T-helper 1 cell treated with Interleukin-12 subunit alpha and Interleukin-12 subunit beta and Interleukin-4 antibody, amounts not matched to agents 30 μg/mL and 1 μg/mL, for 36 hours (primary cell): ENCODE results near the gene WDR35.
"Not testable (repeated sequence)": the region's sequence is repeated elsewhere in the genome, so short reads cannot be mapped to it uniquely, and the experiment has no call there.

Experiments
- H3K27ac Mint-ChIP-seq: one replicate; pipeline ENCODE4 v1.8.0; 2021; ENCODE audit warnings: mild to moderate bottlenecking, mixed read lengths
- H3K27me3 Mint-ChIP-seq: one replicate; pipeline ENCODE4 v1.8.0; 2021; ENCODE audit warnings: low read depth, mixed read lengths
- H3K36me3 Mint-ChIP-seq: one replicate; pipeline ENCODE4 v1.8.0; 2021; ENCODE audit warnings: low read depth, mixed read lengths
- H3K4me1 Mint-ChIP-seq: one replicate; pipeline ENCODE4 v1.8.0; 2021; ENCODE audit warnings: low read depth, mixed read lengths
- H3K4me3 Mint-ChIP-seq: one replicate; pipeline ENCODE4 v1.8.0; 2021; ENCODE audit warnings: mild to moderate bottlenecking, moderate library complexity, mixed read lengths
- H3K9me3 Mint-ChIP-seq: one replicate; pipeline ENCODE4 v1.8.0; 2021; ENCODE audit warnings: mixed read lengths

The WDR35 gene

GRCh38 chr2:19881908-19882265, 108.0 kb downstream of the WDR35 start:
- Mint-ChIP-seq H3K4me1 (no peaks in the 10 kb centered on the region), H3K27ac (no peak overlapping the region), H3K27me3 (no peaks in the 10 kb centered on the region), H3K4me3 (no peak overlapping the region), H3K36me3 (peaks cover 4% of the 10 kb centered on the region), H3K9me3 (no peaks in the 10 kb centered on the region)

- H3K27ac Mint-ChIP-seq: no peak overlapping the region
- no peaks in the 10 kb centered on the region for H3K27me3 Mint-ChIP-seq
- peaks cover 7% of the 10 kb centered on the region for H3K36me3 Mint-ChIP-seq
- no peaks in the 10 kb centered on the region for H3K4me1 Mint-ChIP-seq
- H3K4me3 Mint-ChIP-seq: no peak overlapping the region
- H3K9me3 Mint-ChIP-seq: no peaks in the 10 kb centered on the region
Observed at GRCh38 chr2:19881221-19881907, 108.5 kb downstream of the WDR35 start.

GRCh38 chr2:19880191-19880590, 109.7 kb downstream of the WDR35 start:
- H3K36me3 Mint-ChIP-seq, H3K9me3 Mint-ChIP-seq, H3K4me3 Mint-ChIP-seq, H3K4me1 Mint-ChIP-seq, H3K27me3 Mint-ChIP-seq, H3K27ac Mint-ChIP-seq: not testable (repeated sequence)

- no peaks in the 10 kb centered on the region for H3K27me3 Mint-ChIP-seq
- no peak overlapping the region for H3K27ac Mint-ChIP-seq
- H3K4me1 Mint-ChIP-seq: no peaks in the 10 kb centered on the region
- peaks cover 11% of the 10 kb centered on the region for H3K36me3 Mint-ChIP-seq
- H3K9me3 Mint-ChIP-seq: no peaks in the 10 kb centered on the region
- no peak overlapping the region for H3K4me3 Mint-ChIP-seq
Observed at GRCh38 chr2:19879120-19879519, 110.8 kb downstream of the WDR35 start.

- Mint-ChIP-seq H3K36me3 (peaks cover 13% of the 10 kb centered on the region), H3K9me3 (no peaks in the 10 kb centered on the region), H3K4me3 (no peak overlapping the region), H3K27ac (no peak overlapping the region), H3K27me3 (no peaks in the 10 kb centered on the region), H3K4me1 (no peaks in the 10 kb centered on the region)
Observed at GRCh38 chr2:19878268-19879046, 111.4 kb downstream of the WDR35 start.

GRCh38 chr2:19876751-19877150, 113.2 kb downstream of the WDR35 start:
- peaks cover 16% of the 10 kb centered on the region for H3K36me3 Mint-ChIP-seq
- H3K4me3 Mint-ChIP-seq: no peak overlapping the region
- no peaks in the 10 kb centered on the region for H3K4me1 Mint-ChIP-seq

GRCh38 chr2:19875280-19875679, 114.6 kb downstream of the WDR35 start:
- Mint-ChIP-seq H3K4me1 (no peaks in the 10 kb centered on the region), H3K36me3 (peaks cover 20% of the 10 kb centered on the region), H3K27ac (no peak overlapping the region)

More at GRCh38 chr2:19876751-19877150, 113.2 kb downstream of the WDR35 start:
- Mint-ChIP-seq H3K27me3 (no peaks in the 10 kb centered on the region), H3K9me3 (no peaks in the 10 kb centered on the region), H3K27ac (no peak overlapping the region)

GRCh38 chr2:19874726-19875125, 115.2 kb downstream of the WDR35 start:
- Mint-ChIP-seq H3K36me3 (peaks cover 20% of the 10 kb centered on the region), H3K4me1 (peaks cover 1% of the 10 kb centered on the region), H3K4me3 (no peak overlapping the region), H3K9me3 (no peaks in the 10 kb centered on the region), H3K27me3 (no peaks in the 10 kb centered on the region), H3K27ac (no peak overlapping the region)

More at GRCh38 chr2:19875280-19875679, 114.6 kb downstream of the WDR35 start:
- H3K27me3 Mint-ChIP-seq: no peaks in the 10 kb centered on the region
- no peak overlapping the region for H3K4me3 Mint-ChIP-seq
- no peaks in the 10 kb centered on the region for H3K9me3 Mint-ChIP-seq

- H3K9me3 Mint-ChIP-seq: no peaks in the 10 kb centered on the region
- no peak overlapping the region for H3K4me3 Mint-ChIP-seq
- H3K27ac Mint-ChIP-seq: no peak overlapping the region
- H3K36me3 Mint-ChIP-seq: peaks cover 18% of the 10 kb centered on the region
- peaks cover 1% of the 10 kb centered on the region for H3K27me3 Mint-ChIP-seq
- H3K4me1 Mint-ChIP-seq: peaks cover 11% of the 10 kb centered on the region
Observed at GRCh38 chr2:19873014-19873413, 116.9 kb downstream of the WDR35 start.

- Mint-ChIP-seq H3K27me3 (peaks cover 7% of the 10 kb centered on the region), H3K27ac (no peak overlapping the region), H3K9me3 (no peaks in the 10 kb centered on the region), H3K4me1 (peaks cover 11% of the 10 kb centered on the region), H3K36me3 (peaks cover 18% of the 10 kb centered on the region), H3K4me3 (no peak overlapping the region)
Observed at GRCh38 chr2:19872302-19872701, 117.6 kb downstream of the WDR35 start.

GRCh38 chr2:19871836-19872235, 118.1 kb downstream of the WDR35 start:
- Mint-ChIP-seq H3K27me3 (peaks cover 7% of the 10 kb centered on the region), H3K4me1 (peaks cover 11% of the 10 kb centered on the region), H3K36me3 (peaks cover 18% of the 10 kb centered on the region), H3K4me3 (no peak overlapping the region), H3K27ac (no peak overlapping the region), H3K9me3 (no peaks in the 10 kb centered on the region)

- Mint-ChIP-seq H3K4me3 (no peak overlapping the region), H3K36me3 (peaks cover 16% of the 10 kb centered on the region), H3K9me3 (no peaks in the 10 kb centered on the region), H3K4me1 (peaks cover 11% of the 10 kb centered on the region), H3K27me3 (peaks cover 7% of the 10 kb centered on the region), H3K27ac (no peak overlapping the region)
Observed at GRCh38 chr2:19870792-19871191, 119.1 kb downstream of the WDR35 start.

- Mint-ChIP-seq H3K4me3 (peak overlapping the region; percentile 89), H3K27ac (peak overlapping the region; percentile 89), H3K27me3 (peaks cover 7% of the 10 kb centered on the region), H3K9me3 (no peaks in the 10 kb centered on the region), H3K36me3 (peaks cover 9% of the 10 kb centered on the region), H3K4me1 (peaks cover 20% of the 10 kb centered on the region)
Observed at GRCh38 chr2:19868701-19869580, 121.0 kb downstream of the WDR35 start.

- Mint-ChIP-seq H3K36me3 (peaks cover 9% of the 10 kb centered on the region), H3K4me1 (peaks cover 20% of the 10 kb centered on the region), H3K4me3 (peak overlapping the region; percentile 60), H3K9me3 (no peaks in the 10 kb centered on the region), H3K27ac (no peak overlapping the region), H3K27me3 (peaks cover 7% of the 10 kb centered on the region)
Observed at GRCh38 chr2:19868224-19868623, 121.7 kb downstream of the WDR35 start.
